HG03342 (cell line): Measurements from ENCODE around the gene SH3RF3.
"Not testable (repeated sequence)": the region's sequence is repeated elsewhere in the genome, so short reads cannot be mapped to it uniquely, and the experiment has no call there.

Experiments
- ATAC-seq: cut with Tn5 transposase; IDR thresholded peaks from one replicate; pipeline ENCODE4 v1.9.1; 2021; ENCODE audit warnings: mild to moderate bottlenecking, moderate library complexity; ENCODE audit not compliant: unreplicated experiment

The SH3RF3 gene

DNA sequence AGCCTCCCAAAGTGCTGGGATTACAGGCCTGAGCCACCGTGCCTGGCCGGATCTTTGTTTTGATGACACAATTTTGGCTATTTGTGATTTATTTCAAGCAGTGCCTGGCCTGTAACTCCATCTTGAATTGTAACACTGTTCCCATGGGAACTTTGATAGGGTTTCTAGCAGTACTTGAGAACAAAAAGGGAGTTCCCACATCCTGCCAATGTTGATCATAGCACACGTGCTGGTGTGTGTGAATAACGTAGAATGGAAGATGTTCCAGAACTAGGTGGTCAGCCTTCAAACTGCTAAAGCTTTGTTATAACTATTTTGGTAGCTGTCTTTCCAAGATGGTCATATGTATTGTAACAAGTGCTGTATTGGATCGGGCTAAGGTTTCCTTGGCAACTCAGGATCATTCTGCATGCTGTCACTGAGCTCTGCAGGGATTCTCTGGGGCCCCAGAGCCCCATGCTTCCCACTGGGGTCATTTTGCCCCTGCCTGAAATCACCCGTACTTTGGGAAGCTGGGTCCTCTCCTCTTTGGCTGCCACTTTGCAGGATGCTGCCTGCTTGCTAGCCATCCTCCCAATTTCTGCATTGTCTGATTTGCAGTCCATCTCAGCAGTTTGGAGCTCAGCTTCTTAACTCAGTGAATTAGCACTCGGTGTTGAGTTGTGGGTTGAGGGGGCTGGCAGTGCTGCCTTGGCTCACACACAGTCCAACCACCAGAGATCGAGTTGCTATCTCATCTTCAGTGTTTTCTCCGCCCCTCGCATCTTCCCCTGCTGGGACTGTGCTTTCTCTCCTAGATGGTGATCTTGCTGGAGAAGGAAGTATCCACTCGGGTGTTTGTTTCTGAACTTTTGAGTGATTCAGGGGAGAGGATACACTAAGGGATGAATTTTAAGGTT lies 26.8 kb downstream of the SH3RF3 start:
- ATAC-seq = no peak

DNA sequence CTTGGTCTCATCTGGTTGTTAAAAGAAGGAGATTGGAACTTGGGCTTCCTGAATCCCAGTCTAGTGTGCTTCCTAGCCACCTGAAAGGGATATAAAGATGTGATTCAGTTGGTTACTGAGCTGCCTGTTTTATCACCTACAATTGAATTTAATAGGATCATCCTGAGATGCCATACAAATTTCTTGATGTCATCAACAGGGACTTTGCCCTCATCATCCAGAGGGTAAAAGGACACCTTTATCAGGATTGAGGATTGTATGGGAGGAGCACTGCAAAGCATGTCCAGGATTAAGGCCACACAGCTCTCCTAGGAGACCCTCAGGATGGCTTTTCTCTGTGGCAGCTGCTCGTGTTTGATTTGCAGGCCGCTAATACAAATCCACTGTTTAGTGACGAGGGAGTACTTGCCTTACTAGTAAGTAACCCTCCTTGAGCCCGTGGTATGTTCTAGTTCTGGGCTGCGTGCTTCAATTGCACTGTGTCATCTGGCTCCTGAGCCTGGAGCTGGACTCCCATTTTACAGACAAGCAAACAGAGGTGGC lies 28.6 kb downstream of the SH3RF3 start:
- ATAC-seq = no peak

DNA sequence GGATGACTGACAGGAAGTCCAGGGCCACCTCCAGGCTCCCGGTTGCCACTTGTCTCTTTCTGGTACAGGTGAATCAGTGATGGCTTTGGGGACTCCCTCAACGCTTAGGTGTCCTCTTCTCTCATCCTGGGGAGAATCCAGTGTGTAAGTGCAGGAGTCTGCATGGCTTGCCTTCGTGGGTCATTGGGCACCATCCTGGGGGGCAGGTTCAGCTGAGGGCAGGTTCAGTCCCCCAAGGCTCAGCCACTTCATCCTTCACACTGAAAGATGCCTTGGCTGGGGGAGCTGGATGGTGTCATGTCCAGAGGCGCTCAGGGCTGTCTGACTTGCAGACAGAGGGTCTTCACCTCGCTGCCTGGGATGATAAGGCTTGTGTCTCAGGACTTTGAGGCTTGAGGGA lies 29.2 kb downstream of the SH3RF3 start:
- ATAC-seq = no peak

DNA sequence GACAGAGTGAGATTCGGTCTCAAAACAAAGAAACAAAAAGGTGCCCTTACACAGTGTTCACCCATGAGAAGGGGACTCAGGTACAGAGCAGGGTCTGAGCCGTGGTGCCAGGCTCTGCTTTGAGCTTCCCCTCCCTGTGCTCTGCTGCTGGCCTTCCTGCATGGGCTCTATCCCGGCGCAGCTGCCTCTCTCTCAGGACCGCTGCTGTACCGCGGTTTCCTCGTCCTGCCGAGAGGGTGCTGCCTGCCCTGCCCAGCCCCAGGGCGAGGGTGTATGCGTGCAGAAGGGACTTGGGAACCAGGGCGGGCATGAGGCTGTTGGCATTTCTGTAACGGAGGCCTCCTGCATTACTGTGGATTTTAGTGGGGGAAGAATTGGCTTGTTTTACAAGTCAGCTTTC lies 30.1 kb downstream of the SH3RF3 start:
- no peak for ATAC-seq

DNA sequence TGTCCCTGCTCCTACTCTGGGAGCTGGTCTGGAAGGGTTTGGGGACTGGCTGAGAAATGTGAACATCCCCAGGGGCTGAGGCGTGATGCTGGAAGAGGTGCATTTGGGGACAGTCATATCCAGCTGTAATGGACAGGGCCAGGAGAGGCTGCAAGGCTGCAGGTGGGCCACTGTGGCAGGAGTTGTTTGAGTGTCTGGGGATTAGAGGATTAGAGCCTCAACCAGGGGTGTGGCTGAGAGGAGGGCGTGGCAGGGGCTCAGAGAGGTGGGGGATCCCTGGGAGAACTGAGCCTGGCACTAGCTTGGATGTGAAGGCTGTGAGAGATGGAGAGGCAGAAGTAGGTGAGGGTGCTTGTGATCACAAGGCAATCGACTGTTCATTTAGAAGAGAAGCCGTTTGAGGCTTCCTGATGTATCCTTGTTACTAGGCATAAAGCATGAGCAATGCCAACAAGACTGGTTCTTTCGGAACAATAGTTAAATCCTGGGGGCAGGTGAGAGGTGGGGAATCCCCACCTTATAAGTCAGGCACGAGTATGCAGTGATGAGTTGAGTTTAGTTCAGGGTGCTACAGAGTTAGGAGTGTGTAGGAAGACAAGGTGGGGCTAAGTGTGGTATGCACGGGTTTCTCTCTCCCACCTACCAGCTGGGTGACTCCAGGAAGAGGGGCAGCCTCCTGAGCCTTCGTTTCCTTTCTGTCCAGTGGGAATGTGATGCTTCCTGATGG lies 31.9 kb downstream of the SH3RF3 start:
- ATAC-seq = no peak

DNA sequence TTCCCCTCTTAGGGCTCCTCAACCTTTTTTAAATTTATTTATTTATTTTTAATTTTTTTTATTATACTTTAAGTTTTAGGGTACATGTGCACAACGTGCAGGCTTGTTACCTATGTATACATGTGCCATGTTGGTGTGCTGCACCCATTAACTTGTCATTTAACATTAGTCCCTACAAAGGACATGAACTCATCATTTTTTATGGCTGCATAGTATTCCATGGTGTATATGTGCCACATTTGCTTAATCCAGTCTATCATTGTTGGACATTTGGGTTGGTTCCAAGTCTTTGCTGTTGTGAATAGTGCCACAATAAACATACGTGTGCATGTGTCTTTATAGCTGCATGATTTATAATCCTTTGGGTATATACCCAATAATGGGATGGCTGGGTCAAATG lies 33.4 kb downstream of the SH3RF3 start:
- not testable (repeated sequence) for ATAC-seq

DNA sequence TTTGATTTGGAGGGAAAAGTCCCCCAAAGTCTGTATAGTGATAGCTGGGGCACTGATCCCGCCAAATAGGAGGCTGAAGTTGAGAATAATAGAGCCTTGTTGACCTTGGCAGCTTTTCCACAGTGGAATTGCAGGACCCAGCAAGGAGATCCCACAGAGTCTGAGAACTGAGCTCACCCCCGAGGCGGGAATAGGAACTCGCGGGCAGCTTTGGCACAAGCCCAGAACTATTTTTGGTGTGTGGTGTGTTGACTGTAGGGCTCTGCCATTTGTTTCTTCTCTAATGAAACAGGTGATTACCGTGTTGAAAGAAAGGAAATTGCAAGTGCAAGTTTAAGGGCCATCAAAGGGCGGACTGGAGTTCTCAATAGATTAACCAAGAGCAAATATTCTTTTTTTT lies 34.0 kb downstream of the SH3RF3 start:
- ATAC-seq = no peak

DNA sequence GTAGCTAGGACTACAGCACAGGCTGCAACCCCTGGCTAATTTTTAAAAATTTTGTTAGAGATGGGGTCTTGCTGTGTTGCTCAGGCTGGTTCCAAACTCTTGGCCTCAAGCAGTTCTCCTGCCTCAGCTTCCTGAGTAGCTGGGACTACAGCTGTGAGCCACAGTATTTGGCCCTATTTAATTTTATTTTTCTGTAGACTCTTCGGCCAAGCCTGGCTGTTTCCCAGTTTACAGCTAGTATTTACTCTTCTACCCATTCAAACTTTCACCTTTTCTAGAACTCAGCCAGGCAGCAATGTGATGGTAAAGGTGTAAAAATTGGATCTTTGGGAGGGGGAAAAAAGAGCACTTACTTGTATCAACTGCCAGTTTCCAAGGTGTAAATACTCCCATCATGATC lies 35.3 kb downstream of the SH3RF3 start:
- ATAC-seq = no peak

DNA sequence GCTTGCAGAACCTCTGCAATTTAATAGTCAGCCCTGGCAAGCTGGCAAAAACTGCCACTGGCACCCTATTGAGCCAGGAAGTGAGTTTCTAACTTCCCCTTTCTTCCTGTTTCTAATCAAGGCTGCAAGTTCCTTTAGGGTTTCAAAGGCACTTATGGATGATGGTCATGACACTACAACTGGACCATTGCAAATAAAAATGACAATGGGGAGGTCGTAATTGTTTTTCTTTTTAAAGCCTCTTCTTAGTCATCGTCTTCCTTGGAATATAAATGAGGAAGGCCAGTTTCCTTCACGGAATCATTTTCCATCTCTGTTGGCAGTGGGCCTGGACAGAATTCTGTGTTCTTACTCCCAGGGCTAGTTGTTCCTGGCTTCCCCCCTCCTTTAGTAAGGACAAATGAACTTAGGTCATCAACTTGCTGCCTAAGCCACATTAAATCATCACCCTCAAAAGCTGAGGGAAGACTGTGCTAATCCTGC lies 35.8 kb downstream of the SH3RF3 start:
- ATAC-seq = no peak

DNA sequence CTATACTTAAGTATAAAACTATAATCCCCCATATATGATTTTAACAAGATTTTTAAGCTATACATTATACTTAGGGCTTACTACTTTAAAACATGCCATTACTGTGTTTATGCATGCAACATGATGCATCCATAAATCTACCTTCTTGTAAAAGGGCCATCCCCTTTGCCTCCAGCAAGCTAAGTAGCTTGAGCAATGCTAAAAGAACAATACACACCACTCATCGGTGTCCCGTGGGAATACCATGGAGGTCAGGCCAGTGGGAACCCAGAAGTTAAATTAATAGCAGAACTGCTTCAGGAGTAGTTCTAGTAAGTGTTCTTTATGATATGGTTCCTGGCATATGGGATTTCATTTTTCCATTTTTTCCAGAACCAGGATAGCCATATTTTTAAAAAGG lies 37.8 kb downstream of the SH3RF3 start:
- no peak for ATAC-seq

DNA sequence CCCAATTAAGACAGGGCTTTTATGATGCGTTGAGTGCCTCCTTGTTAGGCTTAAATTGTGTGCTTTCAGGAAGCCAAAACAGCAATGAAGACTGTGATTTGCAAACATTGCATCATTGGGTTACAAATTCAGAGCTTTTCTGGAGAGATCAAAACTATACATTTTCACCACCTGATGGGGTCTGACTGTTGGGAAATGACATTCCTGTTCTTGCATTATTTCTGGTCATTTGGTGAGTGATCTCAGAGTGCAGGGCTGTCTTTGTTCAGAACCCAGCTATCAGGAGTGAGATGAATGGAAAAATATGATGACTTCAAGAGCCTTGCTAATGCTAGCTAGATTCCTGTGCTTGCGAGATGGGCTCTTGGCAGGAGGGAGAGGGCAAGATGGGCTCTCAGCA lies 39.1 kb downstream of the SH3RF3 start:
- no peak for ATAC-seq

DNA sequence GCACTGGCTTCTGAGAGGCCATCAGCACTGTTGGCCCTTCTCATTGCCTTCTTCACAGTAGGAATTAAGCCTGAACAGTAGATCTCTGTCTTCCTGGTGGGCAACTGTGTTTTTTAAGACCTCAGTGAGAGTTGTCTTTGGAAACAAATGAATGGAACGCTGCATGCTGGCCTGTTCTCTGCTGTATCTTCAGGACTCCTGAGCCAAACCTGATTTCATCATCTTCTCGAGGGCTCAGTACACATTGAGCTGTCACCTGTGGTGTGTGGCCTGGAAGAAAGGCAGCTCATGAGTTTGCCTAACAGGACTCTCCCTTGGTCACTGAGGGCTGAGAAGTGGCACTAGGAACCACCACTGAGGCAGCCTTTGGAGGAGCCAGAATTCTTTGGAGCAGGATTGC lies 39.7 kb downstream of the SH3RF3 start:
- ATAC-seq = no peak

DNA sequence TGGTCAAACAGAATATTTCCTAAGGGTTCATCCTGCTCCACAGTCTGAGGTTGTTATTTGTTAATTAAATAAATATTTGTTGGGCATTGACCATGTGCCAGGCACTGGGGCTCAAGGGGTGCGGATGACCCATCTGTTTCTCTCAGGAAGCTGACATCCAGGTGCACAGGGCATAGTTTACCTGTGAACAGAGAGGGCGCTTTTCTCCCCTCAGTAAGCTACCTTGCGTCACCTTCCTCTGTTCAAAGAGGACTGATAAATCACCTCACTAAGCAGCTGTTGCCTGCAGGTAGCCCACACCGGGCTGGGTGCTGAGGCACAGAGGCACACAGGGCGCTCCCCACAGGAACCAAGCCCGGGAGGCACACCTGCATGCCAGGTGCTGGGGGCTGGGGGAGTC lies 41.6 kb downstream of the SH3RF3 start:
- no peak for ATAC-seq

DNA sequence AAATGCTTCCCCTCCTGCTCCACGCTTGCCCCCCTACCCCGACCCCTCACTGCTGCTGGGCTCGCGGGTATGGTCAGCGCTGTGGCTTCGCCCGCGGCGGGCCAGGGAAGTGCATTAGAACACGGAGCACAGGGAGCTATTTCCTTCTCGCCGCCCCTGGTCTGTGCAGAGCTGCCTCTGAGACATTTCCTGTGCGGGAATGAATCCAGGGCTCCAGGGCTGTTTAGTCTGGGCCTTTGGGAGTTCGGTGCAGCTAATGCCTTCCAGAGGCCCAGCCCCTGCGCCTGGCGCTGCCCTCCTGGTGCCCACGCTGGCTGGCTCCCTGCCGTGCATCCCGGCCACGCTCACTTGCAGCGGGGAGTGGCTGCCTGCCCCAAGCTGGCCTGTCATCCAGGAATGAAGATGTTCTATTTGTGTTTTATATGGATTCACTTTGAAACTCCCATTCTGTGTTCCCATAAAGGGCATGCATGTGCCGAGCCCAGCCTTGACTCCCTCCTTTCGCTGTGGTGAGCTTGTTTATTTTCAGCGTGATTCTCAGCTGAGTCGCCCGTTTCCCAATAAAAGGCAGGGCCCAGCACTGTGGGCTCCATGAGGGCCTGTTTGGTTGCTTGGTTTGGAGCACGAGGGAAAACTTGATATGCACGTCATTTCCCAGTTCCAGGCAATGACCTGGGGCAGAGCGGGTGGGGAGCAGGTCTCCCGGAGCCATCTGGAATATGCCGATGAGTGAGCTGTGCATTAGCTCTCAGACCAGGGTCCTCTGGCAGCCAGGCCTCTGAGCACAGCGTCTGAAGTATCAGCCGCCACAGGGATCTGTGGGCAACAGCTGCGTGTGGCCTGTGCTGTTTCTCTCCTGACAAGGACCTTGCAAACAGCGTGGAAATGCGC lies 42.7 kb downstream of the SH3RF3 start:
- no peak for ATAC-seq

DNA sequence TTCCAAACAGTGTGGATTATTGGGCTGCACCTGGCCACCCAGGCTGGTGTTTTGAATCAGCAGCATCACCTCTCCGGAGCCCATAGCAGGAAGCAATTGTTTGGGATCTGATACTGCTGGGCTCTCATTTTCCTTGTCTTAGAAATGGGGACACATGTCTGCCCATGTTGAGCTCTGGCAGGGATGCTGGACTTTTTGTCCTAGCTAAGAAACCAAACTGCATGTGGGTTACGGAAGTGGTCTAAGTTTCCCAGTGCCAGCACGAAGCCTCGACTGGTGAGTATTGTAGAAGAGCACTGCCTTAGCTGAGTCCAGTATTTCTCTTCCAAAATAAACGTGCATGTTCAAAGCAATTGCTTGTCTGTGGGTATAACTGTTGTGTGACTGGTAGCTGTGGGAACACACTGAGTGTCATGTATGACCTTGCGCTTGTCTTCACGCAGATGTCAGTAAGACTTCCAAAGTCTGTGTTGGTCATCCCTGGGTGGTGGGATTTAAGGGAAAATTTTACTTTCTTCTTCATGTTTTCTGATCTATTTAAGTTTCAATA lies 43.6 kb downstream of the SH3RF3 start:
- no peak for ATAC-seq

DNA sequence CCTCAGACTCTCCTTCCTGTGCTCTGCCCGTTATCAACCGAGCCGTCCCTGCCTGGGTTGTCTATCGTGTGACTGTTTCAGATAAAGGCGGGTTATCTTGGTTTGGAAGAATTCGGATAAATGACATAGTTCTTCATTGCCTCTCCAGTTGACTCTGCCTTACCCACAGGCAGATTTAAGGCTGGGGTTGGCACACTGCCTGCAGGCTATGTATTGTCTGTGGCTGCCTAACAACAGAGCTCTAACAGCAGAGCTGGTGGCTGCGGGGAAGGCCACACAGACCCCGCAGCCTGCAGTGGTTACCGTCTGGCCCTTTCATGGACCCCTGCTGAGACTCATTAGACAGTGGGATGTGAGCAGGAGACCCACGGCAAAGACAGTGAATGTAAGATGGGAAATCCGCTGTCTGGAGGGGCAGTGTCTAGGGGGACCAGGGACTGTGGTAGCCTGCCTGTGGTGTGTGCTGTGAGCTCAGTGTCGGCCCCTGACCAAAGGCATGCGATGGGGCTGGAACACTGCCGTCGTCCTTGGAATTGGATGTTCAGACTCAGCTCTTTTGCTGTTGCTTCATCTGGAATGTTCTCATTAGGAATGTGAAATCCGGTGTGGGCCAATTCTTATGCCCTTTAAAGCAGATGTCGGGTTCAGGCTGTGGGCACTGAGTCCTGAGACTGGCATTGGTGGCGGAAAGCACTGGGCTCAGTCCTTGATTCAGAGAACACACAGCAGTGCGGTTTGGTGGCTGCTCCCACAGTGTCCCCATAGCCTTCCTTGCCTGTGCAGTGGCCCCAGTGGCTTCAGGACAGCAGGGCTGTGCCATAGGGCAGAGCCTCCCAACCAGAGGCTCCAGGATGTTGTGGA lies 44.5 kb downstream of the SH3RF3 start:
- no peak for ATAC-seq

DNA sequence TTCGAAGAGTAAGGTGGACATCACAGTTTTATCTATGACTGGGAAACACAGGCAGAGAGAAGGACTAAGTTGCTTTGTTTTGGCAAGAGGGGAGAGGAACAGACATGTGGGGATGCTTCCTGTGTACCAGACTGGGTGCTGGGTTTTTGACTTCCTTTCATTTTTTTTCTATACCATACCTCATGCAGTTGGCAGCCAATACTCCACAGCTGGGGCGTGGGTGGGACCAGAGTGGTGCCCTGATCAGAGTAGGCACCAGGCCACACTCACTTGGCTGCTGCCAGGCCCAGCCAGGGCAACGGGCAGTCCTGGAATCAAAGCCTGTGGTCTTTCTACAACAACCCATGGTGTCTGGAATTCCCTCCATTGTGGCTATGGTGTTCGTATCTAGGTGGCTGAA lies 45.2 kb downstream of the SH3RF3 start:
- ATAC-seq = no peak

DNA sequence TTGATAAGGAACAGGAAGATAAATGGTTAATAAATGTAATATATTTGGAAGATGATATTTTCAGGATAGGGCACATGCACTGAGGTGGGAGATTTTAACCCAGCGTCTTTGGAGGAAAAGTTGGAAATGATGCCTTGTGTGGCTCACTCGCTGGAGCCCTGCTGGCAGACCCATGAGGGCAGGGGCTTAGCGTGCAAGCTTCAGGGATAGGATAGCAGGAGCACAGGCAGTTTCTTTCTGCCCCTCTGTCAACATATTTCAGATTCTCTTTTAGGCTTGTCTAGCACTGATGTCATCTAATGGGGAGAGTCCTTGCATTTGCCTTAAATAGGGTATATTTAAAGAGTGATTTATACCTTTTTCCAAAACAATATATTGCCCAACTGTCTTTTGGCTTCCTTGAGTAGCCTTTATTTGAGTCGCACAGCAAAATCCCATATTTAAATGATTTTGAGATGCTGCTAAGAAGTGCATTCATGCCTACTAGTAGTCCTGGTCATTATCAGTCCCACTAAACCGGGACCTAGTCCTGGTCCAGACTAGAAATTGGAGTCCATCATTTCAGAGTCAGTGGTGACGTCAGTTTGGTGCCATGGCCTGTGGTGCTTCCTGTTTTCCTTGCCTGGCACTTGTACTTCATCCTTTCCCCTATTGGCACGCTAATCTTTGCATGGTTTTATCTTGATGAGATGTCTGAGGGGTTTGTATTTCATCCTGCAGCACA lies 45.8 kb downstream of the SH3RF3 start:
- ATAC-seq = no peak

DNA sequence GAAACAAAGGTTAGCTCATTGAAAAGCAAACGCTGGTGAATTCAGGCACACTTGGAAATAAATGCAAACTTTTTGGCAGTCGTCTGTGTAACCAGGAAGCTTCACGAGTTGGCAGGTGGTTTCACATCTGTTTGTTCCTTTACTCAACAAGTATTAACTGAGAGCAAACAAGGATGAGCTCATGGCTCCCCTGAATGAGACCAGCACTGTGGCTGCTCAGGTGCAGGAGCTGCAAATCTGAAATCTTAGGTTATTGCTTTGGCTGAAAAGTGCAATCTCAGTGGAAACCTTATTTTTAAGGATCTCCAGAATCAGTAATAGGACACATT lies 46.3 kb downstream of the SH3RF3 start:
- ATAC-seq = no peak
